ENCODE results near the gene ANKRD13A.
"Not testable (repeated sequence)": the region's sequence is repeated elsewhere in the genome, so short reads cannot be mapped to it uniquely, and the experiment has no call there.

Gene ANKRD13A

GRCh38 chr12:110079477-110080400, 80.5 kb downstream of the ANKRD13A start:
- DNase-seq (ENCODE audit: low read depth), result peak; percentile 46

GRCh38 chr12:110080410-110080809, 81.2 kb downstream of the ANKRD13A start:
- DNase-seq (ENCODE audit: low read depth), result no peak

- DNase-seq (ENCODE audit: low read depth), result no peak
These were observed 85.2 kb downstream of the ANKRD13A start for GRCh38 chr12:110084314-110085015.

- not testable (repeated sequence) for DNase-seq (ENCODE audit: low read depth)
These were observed 89.0 kb downstream of the ANKRD13A start for GRCh38 chr12:110088216-110088615.

- DNase-seq (ENCODE audit: low read depth), result no peak
These were observed 89.7 kb downstream of the ANKRD13A start for GRCh38 chr12:110088936-110089335.

Data from stimulated activated CD8-positive, alpha-beta memory T cell treated with anti-CD3 and anti-CD28 coated beads, Interleukin-15, amount 100 ng/mL, for 1 hour (primary cell).